ENCODE results near the gene PFKFB4. TPM values are rescaled to one million over a fixed set of nuclear protein-coding genes. Genes with fewer than 3 reads are reported as not detected.
A peak's percentile ranks its signal among the peaks of the same experiment; 100 is the strongest.

PFKFB4 gene
- total and polyA plus RNA-seq, 2 of the 4 experiments (the other 2 are of a cell fraction), result 16.9 to 17.0 TPM

DNA sequence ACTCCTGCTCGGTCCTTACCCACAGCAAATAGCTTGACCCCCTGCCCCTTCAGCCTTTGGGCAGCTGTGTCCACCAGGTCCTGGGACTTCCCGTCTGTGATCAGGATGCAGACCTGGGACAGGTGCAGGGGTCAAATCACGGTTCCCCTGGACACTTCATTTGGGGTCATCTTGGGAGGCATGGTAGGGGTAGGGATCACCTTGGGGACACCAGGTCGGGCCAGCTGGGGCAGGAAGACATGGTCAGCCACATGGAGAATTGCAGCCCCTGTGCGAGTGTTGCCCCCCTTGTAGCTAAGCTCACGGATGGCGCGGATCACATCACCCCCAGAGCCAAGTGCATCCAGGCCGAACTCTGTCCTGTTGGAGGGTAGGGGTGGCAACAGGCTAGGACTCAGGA is 36.7 kb upstream of the PFKFB4 start:
- TF ChIP-seq MAFK (IDR thresholded peaks at IDR 0.05; ENCODE audit: low read depth, low read length) (no peak), FOS (IDR thresholded peaks at IDR 0.05; ENCODE audit: low read depth, low read length) (no peak), RAD21 (IDR thresholded peaks at IDR 0.05; ENCODE audit: low read length) (no peak), BHLHE40 (IDR thresholded peaks at IDR 0.05; ENCODE audit: low read depth, low read length) (no peak), CHD1 (IDR thresholded peaks at IDR 0.05; ENCODE audit: low read depth, low read length) (no peak), POLR2A (IDR thresholded peaks at IDR 0.05; ENCODE audit: low read depth, low read length) (no peak), CTCF (conservative IDR thresholded peaks at IDR 0.05; ENCODE audit: low read depth, low read length) (no peak), CEBPB (IDR thresholded peaks at IDR 0.05; ENCODE audit: low read depth, low read length) (no peak), MXI1 (IDR thresholded peaks at IDR 0.05; ENCODE audit: borderline replicate concordance, low read depth, low read length) (no peak), RCOR1 (IDR thresholded peaks at IDR 0.05; ENCODE audit: insufficient replicate concordance, low read length) (no peak), USF2 (IDR thresholded peaks at IDR 0.05; ENCODE audit: low read depth, low read length) (no peak)
- TF ChIP-seq, protein P1, sequence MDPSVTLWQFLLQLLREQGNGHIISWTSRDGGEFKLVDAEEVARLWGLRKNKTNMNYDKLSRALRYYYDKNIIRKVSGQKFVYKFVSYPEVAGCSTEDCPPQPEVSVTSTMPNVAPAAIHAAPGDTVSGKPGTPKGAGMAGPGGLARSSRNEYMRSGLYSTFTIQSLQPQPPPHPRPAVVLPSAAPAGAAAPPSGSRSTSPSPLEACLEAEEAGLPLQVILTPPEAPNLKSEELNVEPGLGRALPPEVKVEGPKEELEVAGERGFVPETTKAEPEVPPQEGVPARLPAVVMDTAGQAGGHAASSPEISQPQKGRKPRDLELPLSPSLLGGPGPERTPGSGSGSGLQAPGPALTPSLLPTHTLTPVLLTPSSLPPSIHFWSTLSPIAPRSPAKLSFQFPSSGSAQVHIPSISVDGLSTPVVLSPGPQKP (IDR thresholded peaks at IDR 0.05; ENCODE audit: borderline replicate concordance, low read depth, low read length), result no peak
- 90% methylated on average over 2 of the region's 9 CpGs; no CpG with 5 or more reads in 1 of the 2 experiments for WGBS, 2 experiments (ENCODE audit: extremely low coverage in 2 of 2, insufficient read length in 1 of 2)
- Histone ChIP-seq H4K91ac (ENCODE audit: insufficient read depth, low read depth, low read length) (no peak overlapping the region), H3K14ac (replicated peaks; ENCODE audit: low read depth, low read length) (0 out of 2 replicates have a peak overlapping the region, but pooled peaks have one; percentile 6), H3K23ac (ENCODE audit: low read depth, low read length) (peak overlapping the region; percentile 42), H3K79me1 (ENCODE audit: low read depth in 1 of 2, low read length in 2 of 2) (peaks cover 29 to 86% of the 10 kb centered on the region in 2 experiments), H3K4me2 (ENCODE audit: low read depth, low read length) (peak overlapping the region; percentile 13; the same call in 1 of the 2 replicates), H3K9me3 (ENCODE audit: control insufficient read depth, insufficient read depth, low read length) (no peaks in the 10 kb centered on the region), H3K4me3 (ENCODE audit: insufficient read depth, low read depth, low read length) (no peak overlapping the region), H3K27me3 (ENCODE audit: control insufficient read depth, insufficient read depth, low read length) (no peaks in the 10 kb centered on the region), H3K18ac (ENCODE audit: low read depth, low read length) (no peak overlapping the region), H2AFZ (replicated peaks; ENCODE audit: low read length, poor library complexity) (peak overlapping the region; percentile 35), H2BK15ac (ENCODE audit: low read depth, low read length) (no peak overlapping the region), H3K4me1 (ENCODE audit: control insufficient read depth, insufficient read depth, low read length) (peaks cover 39% of the 10 kb centered on the region), H3K36me3 (ENCODE audit: control insufficient read depth, insufficient read depth, low read length) (peaks cover 49% of the 10 kb centered on the region), H4K5ac (ENCODE audit: low read depth, low read length) (no peak overlapping the region), H3K9ac (ENCODE audit: low read depth, low read length) (no peak overlapping the region), H4K20me1 (ENCODE audit: insufficient read depth, low read length) (peaks cover 5% of the 10 kb centered on the region), H2BK120ac (ENCODE audit: low read depth, low read length) (no peak overlapping the region; the same call in 1 of the 2 replicates), H2AK9ac (replicated peaks; ENCODE audit: low read depth, low read length, poor library complexity) (peak overlapping the region; percentile 57), H4K8ac (ENCODE audit: low read depth in 2 of 2, low read length in 2 of 2) (0 out of 4 replicates have a peak overlapping the region, but pooled peaks of 1 of the 2 experiments have one; percentile 13), H2AK5ac (ENCODE audit: low read depth, low read length) (peak overlapping the region; percentile 73; the same call in 1 of the 2 replicates), H2BK20ac (ENCODE audit: low read depth, low read length) (no peak overlapping the region), H3K56ac (ENCODE audit: extremely low read depth, insufficient read depth, low read length) (no peak overlapping the region), H2BK5ac (ENCODE audit: low read depth, low read length, poor library complexity, severe bottlenecking) (no peak overlapping the region), H3K4ac (ENCODE audit: low read depth, low read length) (peak overlapping the region; percentile 54; the same call in 1 of the 2 replicates), H3K27ac (ENCODE audit: insufficient read depth, low read length) (no peak overlapping the region), H3K9me1 (ENCODE audit: insufficient read depth, low read length) (peaks cover 58% of the 10 kb centered on the region)
- ATAC-seq (ENCODE audit: low read depth) (no peak), DNase-seq (no peak)
- in situ Hi-C loops (cut with MboI; ENCODE audit: low sequenced_read_pairs), result no loop called here
- ChIA-PET CTCF (no interaction called here), POLR2A (ENCODE audit: unreplicated experiment) (no interaction called here)
- intact Hi-C loops (cut with micrococcal nuclease), result no loop called here
- dilution Hi-C loops (cut with HindIII; ENCODE audit: low sequenced_read_pairs, unreplicated experiment), result no loop called here
- BruUV-seq (replicated peaks), result no TSS peak
